Coronary artery (tissue), 2 donors: ENCODE data around the gene MAN2B2.

ENCODE experiments used
- DNase-seq: peaks from one replicate; pipeline ENCODE4 v3.0.0-alpha.2; 2017; ENCODE audit warnings: low spot score
- H3K27ac ChIP-seq, 2 donors: fragments of 200-600 bp; sonication (generic); one replicate each; pipeline ENCODE4 v1.5.1; 2016 to 2019
- H3K4me3 ChIP-seq: fragments of 200-600 bp; sonication (generic); 2 replicates; pipeline ENCODE4 v1.5.1; 2016; ENCODE audit warnings: mild to moderate bottlenecking, moderate library complexity
- CTCF ChIP-seq: fragments of 200-600 bp; sonication (generic); IDR thresholded peaks from one replicate; pipeline ENCODE4 v1.5.1; 2019; ENCODE audit warnings: antibody characterized with exemption

MAN2B2 gene

GRCh38 chr4:6614701-6615230, 39.8 kb downstream of the MAN2B2 start:
- no peak for TF ChIP-seq CTCF
- no peak for DNase-seq
- H3K4me3 ChIP-seq, result no peak overlapping the region

GRCh38 chr4:6616087-6616995, 41.4 kb downstream of the MAN2B2 start:
- H3K4me3 ChIP-seq, result no peak overlapping the region
- no peak overlapping the region for H3K27ac ChIP-seq
- TF ChIP-seq CTCF, result no peak
- no peak for DNase-seq

More at GRCh38 chr4:6614701-6615230, 39.8 kb downstream of the MAN2B2 start:
- H3K27ac ChIP-seq, result no peak overlapping the region

- Histone ChIP-seq H3K27ac (no peak overlapping the region), H3K4me3 (no peak overlapping the region)
- no peak for TF ChIP-seq CTCF
- DNase-seq, result no peak
Observed at GRCh38 chr4:6617246-6617645, 42.3 kb downstream of the MAN2B2 start.

- no peak for TF ChIP-seq CTCF
- no peak for DNase-seq
- Histone ChIP-seq H3K4me3 (no peak overlapping the region), H3K27ac (no peak overlapping the region)
Observed at GRCh38 chr4:6618386-6619115, 43.6 kb downstream of the MAN2B2 start.

GRCh38 chr4:6619116-6619465, 44.1 kb downstream of the MAN2B2 start:
- no peak overlapping the region for H3K4me3 ChIP-seq
- no peak for TF ChIP-seq CTCF
- H3K27ac ChIP-seq, result no peak overlapping the region
- no peak for DNase-seq

GRCh38 chr4:6619466-6620255, 44.7 kb downstream of the MAN2B2 start:
- DNase-seq, result no peak
- H3K4me3 ChIP-seq, result no peak overlapping the region
- no peak for TF ChIP-seq CTCF
- H3K27ac ChIP-seq, result no peak overlapping the region
